HCT116 (cell line): Measurements from ENCODE around the gene UBAP2. TPM values are rescaled to one million over a fixed set of nuclear protein-coding genes. Genes with fewer than 3 reads are reported as not detected.

Experiments used
- ATAC-seq: fragments of 200-7000 bp; cut with Tn5 transposase; 2 replicates; pipeline ENCODE4 v1.9.1; 2020; ENCODE audit warnings: mild to moderate bottlenecking, moderate library complexity
- BruUV-seq: library from RNA; stranded (reverse); fragments of 400-500 nt; replicated peaks from 2 replicates; lab custom pipeline; 2021; lab: Mats Ljungman, UMichigan
- CTCF ChIA-PET: fragments of 300-600 bp; sonication (Branson Sonifier 250); formaldehyde crosslinking; loops from one replicate; lab custom pipeline; 2021; ENCODE audit warnings: antibody characterized with exemption; lab: Charles Lee
- POLR2A ChIA-PET: fragments of 300-600, 350-600 bp; sonication (Branson Sonifier 250); formaldehyde crosslinking; loops from one replicate; lab custom pipeline; 2021; ENCODE audit warnings: antibody characterized with exemption; lab: Charles Lee
- RAD21 ChIA-PET, 2 experiments: fragments of 300-600 bp; sonication (Branson Sonifier 250); formaldehyde crosslinking; loops; one replicate each; lab custom pipeline; 2023; ENCODE audit warnings: low total read pairs in 2 of 2; ENCODE audit not compliant: uncharacterized antibody in 2 of 2, unreplicated experiment in 2 of 2, low non-redundant PET in 1 of 2; lab: Charles Lee
- DNase-seq: peaks from one replicate; pipeline ENCODE4 v3.0.0-alpha.2; 2010; ENCODE audit warnings: low read depth, low spot score
- H2AFZ ChIP-seq: fragments of 200-600 bp; shearing (Covaris generic), sonication (generic); 2 replicates; pipeline ENCODE4 v1.6.1; 2017; ENCODE audit warnings: low read depth, mixed run types, mixed read lengths, antibody characterized with exemption, low read length; ENCODE audit not compliant: poor library complexity, severe bottlenecking
- H3K27ac ChIP-seq: 2 replicates; pipeline ENCODE4 v1.5.1; 2012; ENCODE audit warnings: low read depth, low read length
- H3K27me3 ChIP-seq: fragments of 200-600 bp; sonication (generic); 2 replicates; pipeline ENCODE4 v1.6.1; 2016; ENCODE audit warnings: mixed run types, low read length, mixed read lengths; ENCODE audit not compliant: insufficient read depth
- H3K36me3 ChIP-seq, 2 experiments: fragments of 200-500 bp in 1 of 2; fragments of 200-600 bp in 1 of 2; sonication (Bioruptor generic) in 1 of 2; sonication (generic) in 1 of 2; 2 replicates each; pipeline versions ENCODE4 v1.5.1 to v1.6.1; 2014 to 2016; ENCODE audit warnings: low read length in 2 of 2, inconsistent platforms in 1 of 2, mixed read lengths in 1 of 2, mixed run types in 1 of 2; ENCODE audit not compliant: insufficient read depth in 2 of 2, control insufficient read depth in 1 of 2
- H3K4me1 ChIP-seq, 2 experiments: fragments of 200-600 bp in 1 of 2; sonication (generic) in 1 of 2; 2 replicates each; pipeline versions ENCODE4 v1.5.1 to v1.6.1; 2012 to 2017; ENCODE audit warnings: low read length in 2 of 2, inconsistent platforms in 1 of 2, mild to moderate bottlenecking in 1 of 2, mixed read lengths in 1 of 2, mixed run types in 1 of 2, moderate library complexity in 1 of 2; ENCODE audit not compliant: insufficient read depth in 2 of 2, control insufficient read depth in 1 of 2
- H3K4me2 ChIP-seq: fragments of 200-600 bp; sonication (generic); 2 replicates; pipeline ENCODE4 v1.6.1; 2017; ENCODE audit warnings: mixed run types, low read length, mixed read lengths
- H3K4me3 ChIP-seq, 2 experiments: fragments of 200-600 bp in 1 of 2; sonication (generic) in 1 of 2; replicated peaks in 1 of 2; 2 replicates each; pipeline ENCODE4 v1.5.1; 2011 to 2016; ENCODE audit warnings: low read length in 2 of 2, control low read depth in 1 of 2, low read depth in 1 of 2, mild to moderate bottlenecking in 1 of 2, mixed read lengths in 1 of 2, mixed run types in 1 of 2
- H3K79me2 ChIP-seq: fragments of 200-600 bp; sonication (generic); 2 replicates; pipeline ENCODE4 v1.6.1; 2017; ENCODE audit warnings: mild to moderate bottlenecking, mixed run types, low read length, moderate library complexity, mixed read lengths; ENCODE audit not compliant: insufficient read depth
- H3K9ac ChIP-seq: fragments of 200-600 bp; sonication (generic); 2 replicates; pipeline ENCODE4 v1.6.1; 2016; ENCODE audit warnings: low read length, mixed read lengths
- H3K9me2 ChIP-seq: fragments of 200-600 bp; sonication (generic), shearing (Covaris generic); 2 replicates; pipeline ENCODE4 v1.6.1; 2017; ENCODE audit warnings: mixed run types, mild to moderate bottlenecking, moderate library complexity; ENCODE audit not compliant: insufficient read depth
- H3K9me3 ChIP-seq, 2 experiments: fragments of 200-500 bp in 1 of 2; fragments of 200-600 bp in 1 of 2; sonication (Bioruptor generic) in 1 of 2; sonication (generic) in 1 of 2; 2 replicates each; pipeline ENCODE4 v1.6.1; 2014 to 2017; ENCODE audit warnings: low read length in 2 of 2, mixed read lengths in 2 of 2, inconsistent platforms in 1 of 2, low read depth in 1 of 2, mild to moderate bottlenecking in 1 of 2, mixed run types in 1 of 2, moderate library complexity in 1 of 2; ENCODE audit not compliant: control insufficient read depth in 1 of 2, insufficient read depth in 1 of 2
- H4K20me1 ChIP-seq: fragments of 200-600 bp; sonication (generic), shearing (Covaris generic); 2 replicates; pipeline ENCODE4 v1.6.1; 2017; ENCODE audit warnings: mixed run types, mild to moderate bottlenecking, moderate library complexity; ENCODE audit not compliant: insufficient read depth
- ATF3 ChIP-seq: IDR thresholded peaks from 2 replicates; pipeline ENCODE4 v1.6.1; 2012
- CEBPB ChIP-seq: IDR thresholded peaks from 2 replicates; pipeline ENCODE4 v1.6.1; 2012; ENCODE audit warnings: low read depth
- CTCF ChIP-seq, 3 experiments: fragments of 200-600 bp in 1 of 3; sonication (generic) in 1 of 3; IDR thresholded peaks in 2 of 3; conservative IDR thresholded peaks in 1 of 3; 2 replicates each; pipeline ENCODE4 v1.5.1; 2012 to 2017; ENCODE audit warnings: low read depth in 2 of 3, low read length in 2 of 3, antibody characterized with exemption in 1 of 3, borderline replicate concordance in 1 of 3, control low read depth in 1 of 3, mild to moderate bottlenecking in 1 of 3, mixed read lengths in 1 of 3, mixed run types in 1 of 3, moderate library complexity in 1 of 3; ENCODE audit not compliant: insufficient read depth in 1 of 3
- EGR1 ChIP-seq: IDR thresholded peaks from 2 replicates; pipeline ENCODE4 v1.6.1; 2012; ENCODE audit warnings: low read depth
- EZH2 ChIP-seq: fragments of 200-600 bp; sonication (generic); IDR thresholded peaks from 2 replicates; pipeline ENCODE4 v1.6.1; 2017; ENCODE audit warnings: antibody characterized with exemption, mixed run types
- FOSL1 ChIP-seq: IDR thresholded peaks from 2 replicates; pipeline ENCODE4 v1.6.1; 2012; ENCODE audit warnings: low read depth
- JUND ChIP-seq: IDR thresholded peaks from 2 replicates; pipeline ENCODE4 v1.6.1; 2012
- MAX ChIP-seq: IDR thresholded peaks from 2 replicates; pipeline ENCODE4 v1.6.1; 2012
- POLR2A ChIP-seq: IDR thresholded peaks from 2 replicates; pipeline ENCODE4 v1.7.0; 2011; ENCODE audit warnings: borderline replicate concordance; ENCODE audit not compliant: insufficient read depth, insufficient read length; ENCODE audit errors: extremely low read depth
- POLR2AphosphoS5 ChIP-seq: IDR thresholded peaks from 2 replicates; pipeline ENCODE4 v1.6.1; 2011; ENCODE audit warnings: mild to moderate bottlenecking, low read depth, low read length, moderate library complexity
- RAD21 ChIP-seq: IDR thresholded peaks from 2 replicates; pipeline ENCODE4 v1.6.1; 2012; ENCODE audit warnings: low read depth, mild to moderate bottlenecking
- SIN3A ChIP-seq: IDR thresholded peaks from 2 replicates; pipeline ENCODE4 v1.6.1; 2012; ENCODE audit warnings: low read depth
- YY1 ChIP-seq: IDR thresholded peaks from 2 replicates; pipeline ENCODE4 v1.6.1; 2011; ENCODE audit warnings: low read length, low read depth, moderate library complexity, mild to moderate bottlenecking; ENCODE audit not compliant: insufficient replicate concordance; ENCODE audit errors: extremely low read depth
- ZBTB33 ChIP-seq: IDR thresholded peaks from 2 replicates; pipeline ENCODE4 v1.6.1; 2011; ENCODE audit warnings: mild to moderate bottlenecking, low read length, moderate library complexity; ENCODE audit not compliant: insufficient replicate concordance; ENCODE audit errors: extremely low read depth
- ZFX ChIP-seq: fragments of 450-650 bp; IDR thresholded peaks from 2 replicates; pipeline ENCODE4 v1.6.1; 2017
- ZNF274 ChIP-seq: fragments of 200-500 bp; sonication (Bioruptor generic); IDR thresholded peaks from 2 replicates; pipeline ENCODE4 v1.6.1; 2014; ENCODE audit warnings: mild to moderate bottlenecking, low read depth, low read length, inconsistent platforms
- intact Hi-C: fragments of 100-400 bp; cut with micrococcal nuclease; formaldehyde crosslinking; loops from 2 replicates; pipeline ENCODE4 v1.10.0; 2022
- total RNA-seq: library from RNA; stranded (reverse); gene quantifications from one replicate; pipeline ENCODE4 v1.2.1, GENCODE V29; 2021; ENCODE audit not compliant: unreplicated experiment

UBAP2 gene
- total RNA-seq, 1 experiment from 2014 or later = 51.3 TPM

- Histone ChIP-seq H3K4me3 (no peak overlapping the region), H3K27me3 (no peaks in the 10 kb centered on the region), H2AFZ (no peak overlapping the region), H3K79me2 (peaks cover 70% of the 10 kb centered on the region), H3K36me3 (peaks cover 4 to 6% of the 10 kb centered on the region in 2 experiments; a peak in 2 of 4 replicates), H3K9me3 (no peaks in the 10 kb centered on the region), H4K20me1 (peaks cover 7% of the 10 kb centered on the region), H3K4me1 (no peaks in the 10 kb centered on the region), H3K9ac (no peak overlapping the region), H3K9me2 (no peaks in the 10 kb centered on the region), H3K27ac (no peak overlapping the region), H3K4me2 (no peak overlapping the region)
- DNase-seq (no peak), ATAC-seq (peak; percentile 40; the same call in 1 of the 2 replicates)
- CTCF ChIA-PET = no interaction called here
- RAD21 ChIA-PET = no interaction called here
- intact Hi-C loops = no loop called here
- POLR2A ChIA-PET = no interaction called here
- TF ChIP-seq MAX (no peak), ZBTB33 (no peak), EGR1 (no peak), YY1 (no peak), RAD21 (no peak), POLR2AphosphoS5 (no peak), FOSL1 (no peak)
- no TSS peak for BruUV-seq
Measured at GRCh38 chr9:33908114-33908513, 140.6 kb downstream of the UBAP2 start.

GRCh38 chr9:33907347-33907746 lies 141.3 kb downstream of the UBAP2 start:
- no peaks in the 10 kb centered on the region for H3K9me2 ChIP-seq
- TF ChIP-seq CTCF (IDR thresholded peaks at IDR 0.05 in 2 of 3, conservative IDR thresholded peaks at IDR 0.05 in 1 of 3; ENCODE audit: borderline replicate concordance in 1 of 3, insufficient read depth in 1 of 3, low read depth in 2 of 3, low read length in 2 of 3) (no peak), POLR2AphosphoS5 (no peak), ZNF274 (no peak), CEBPB (no peak), SIN3A (no peak), EGR1 (no peak), ZFX (no peak), MAX (no peak), EZH2 (no peak), JUND (no peak), POLR2A (no peak), ATF3 (no peak)
- no peak overlapping the region for H3K27ac ChIP-seq
- H3K4me1 ChIP-seq = no peaks in the 10 kb centered on the region
- peaks cover 3% of the 10 kb centered on the region in 2 experiments; a peak in 1 of 4 replicates for H3K36me3 ChIP-seq
- peaks cover 70% of the 10 kb centered on the region for H3K79me2 ChIP-seq
- no peaks in the 10 kb centered on the region for H3K27me3 ChIP-seq
- no TSS peak for BruUV-seq
- CTCF ChIA-PET = no interaction called here
- intact Hi-C loops = no loop called here
- POLR2A ChIA-PET = no interaction called here
- H2AFZ ChIP-seq = no peak overlapping the region
- no peaks in the 10 kb centered on the region for H3K9me3 ChIP-seq
- H3K4me3 ChIP-seq = no peak overlapping the region
- DNase-seq (no peak), ATAC-seq (no peak)
- RAD21 ChIA-PET = no interaction called here
- peaks cover 9% of the 10 kb centered on the region for H4K20me1 ChIP-seq
- no peak overlapping the region for H3K4me2 ChIP-seq
- no peak overlapping the region for H3K9ac ChIP-seq
